HG03175 (cell line): ENCODE measurements around the gene RPS24.

ENCODE experiments used
- ATAC-seq: cut with Tn5 transposase; IDR thresholded peaks from one replicate; pipeline ENCODE4 v1.9.1; 2021; ENCODE audit warnings: mild to moderate bottlenecking, moderate library complexity; ENCODE audit not compliant: unreplicated experiment

Gene RPS24

DNA sequence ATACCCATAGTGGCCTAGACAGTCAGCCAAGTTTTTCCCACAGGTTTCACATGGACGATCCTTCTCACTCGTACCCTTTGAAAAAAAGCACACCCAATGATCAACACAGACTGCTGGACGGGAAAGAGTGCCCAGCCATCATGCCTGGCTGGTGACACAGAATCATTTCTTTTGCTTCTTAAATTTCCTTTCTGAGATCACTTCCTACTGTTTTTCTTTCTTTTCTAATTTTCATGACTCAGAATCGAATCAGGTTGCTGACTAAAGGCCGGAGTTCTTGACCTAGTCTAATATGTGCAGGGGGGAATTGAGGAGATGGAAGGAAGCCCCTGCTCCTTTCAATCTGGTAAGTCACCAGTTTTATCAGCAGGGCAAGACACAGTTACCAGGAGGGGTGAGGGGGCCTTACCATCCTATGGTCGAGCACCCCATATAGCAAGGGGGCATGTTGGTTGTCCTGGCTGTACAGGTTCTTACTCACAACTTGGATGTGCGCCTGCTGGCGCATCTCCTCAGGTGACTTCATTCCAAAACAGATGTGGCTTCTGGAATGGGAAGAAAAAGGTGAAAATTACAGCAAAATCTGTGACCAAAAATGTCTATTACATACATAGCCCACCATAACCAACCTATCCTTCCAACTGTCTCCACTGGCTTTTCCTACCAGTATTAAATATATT lies 7.8 kb upstream of the RPS24 start:
- no peak for ATAC-seq

DNA sequence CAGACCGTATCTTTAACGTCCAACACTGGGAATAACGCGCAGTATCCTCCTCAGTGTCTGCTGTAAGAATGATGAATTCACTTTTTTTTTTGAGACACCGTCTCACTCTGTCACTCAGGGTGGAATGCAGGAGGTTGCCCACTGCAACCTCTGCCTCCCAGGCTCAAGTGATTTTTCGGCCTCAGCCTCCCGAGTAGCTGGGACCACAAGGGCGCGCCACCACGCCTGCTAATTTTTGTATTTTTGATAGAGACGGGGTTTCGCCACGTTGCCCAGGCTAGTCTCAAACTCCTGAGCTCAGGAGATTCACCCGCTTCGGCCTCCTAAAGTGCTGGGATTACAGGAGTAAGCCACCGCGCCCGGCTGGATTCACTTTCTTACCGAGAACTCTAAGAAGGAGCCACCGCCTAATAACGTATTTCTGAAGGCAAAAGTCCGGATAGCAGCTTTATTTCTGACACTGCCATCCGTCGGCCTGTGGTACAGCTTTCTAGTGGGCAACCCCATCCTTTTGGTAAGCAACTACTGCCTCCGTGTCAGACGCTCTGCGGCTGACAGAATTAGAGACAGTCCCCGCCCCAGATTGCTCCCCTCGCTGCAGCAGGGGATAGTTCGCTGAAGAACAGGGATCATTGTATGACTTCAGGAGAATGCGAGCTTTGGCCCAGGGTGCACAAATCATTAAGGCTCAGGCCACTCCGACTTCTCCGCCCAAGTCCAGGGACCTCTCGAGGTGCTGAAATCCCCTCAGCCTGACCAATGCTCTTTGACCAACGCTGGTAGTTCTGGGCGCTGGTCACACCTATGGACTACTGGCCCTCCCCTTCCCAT lies 5.0 kb upstream of the RPS24 start:
- ATAC-seq = peak; percentile 4

DNA sequence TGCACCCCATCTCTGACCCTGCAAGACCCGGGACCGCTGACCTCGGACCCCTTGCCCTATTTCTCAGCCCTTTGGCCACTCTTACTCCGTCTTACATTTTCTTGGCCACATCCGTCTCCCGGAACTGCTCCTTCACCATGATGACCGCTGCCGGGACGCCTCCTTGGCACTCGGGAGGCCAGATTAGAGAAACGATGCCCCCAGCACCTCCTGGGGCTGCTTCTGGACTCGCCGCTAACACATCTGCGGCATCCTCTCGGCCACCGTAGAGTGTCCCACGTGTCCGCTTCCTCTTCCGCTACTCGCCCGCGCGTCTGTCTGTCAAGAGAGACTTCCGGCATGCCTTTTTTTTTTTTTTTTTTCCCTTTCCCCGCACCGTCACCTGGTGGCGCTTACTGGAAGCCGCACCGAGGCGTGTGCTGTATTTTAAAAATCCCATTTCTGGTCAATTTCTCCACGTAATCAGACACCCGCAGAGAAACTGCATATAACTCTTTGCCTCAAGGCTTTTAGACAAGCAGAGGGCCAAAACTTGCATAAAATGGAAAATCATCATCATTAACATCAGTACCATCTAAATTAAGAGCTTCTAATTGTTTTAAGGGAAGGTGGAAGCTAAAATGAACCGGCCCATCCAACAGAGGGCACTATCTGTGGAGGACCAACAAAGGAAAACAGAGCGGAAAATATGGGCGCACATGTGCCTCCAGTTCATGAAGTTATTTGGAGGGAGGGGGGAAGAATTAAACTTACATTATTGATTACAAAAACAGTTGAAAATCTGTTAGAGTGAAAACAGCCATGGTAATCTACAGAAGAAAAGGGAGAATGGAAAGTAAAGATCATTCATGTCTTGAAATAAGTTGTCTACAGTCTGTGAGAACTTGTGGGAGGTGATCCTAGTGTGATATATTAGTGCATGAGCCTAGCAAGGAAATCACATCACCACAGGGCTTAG lies 4.1 kb upstream of the RPS24 start, which contains the start of gene POLR3A:
POLR3A (minus strand) TSS at position 247 of the 958 bp plus-strand sequence; CDS start at position 139, 108 bp downstream.
- ATAC-seq = peak; percentile 44

DNA sequence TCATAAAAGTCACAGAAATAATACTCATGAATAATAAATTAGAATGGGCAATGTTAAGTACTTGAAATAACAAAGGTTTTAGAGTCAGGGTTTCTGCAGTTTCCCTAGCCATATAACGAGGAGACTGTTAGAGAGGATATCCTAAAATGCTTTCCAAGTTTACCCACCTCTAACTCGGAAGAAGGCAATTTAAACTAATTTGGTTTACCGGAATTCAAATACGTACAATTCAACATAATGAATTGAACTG lies 351 bp upstream of the RPS24 start:
- no peak for ATAC-seq

DNA sequence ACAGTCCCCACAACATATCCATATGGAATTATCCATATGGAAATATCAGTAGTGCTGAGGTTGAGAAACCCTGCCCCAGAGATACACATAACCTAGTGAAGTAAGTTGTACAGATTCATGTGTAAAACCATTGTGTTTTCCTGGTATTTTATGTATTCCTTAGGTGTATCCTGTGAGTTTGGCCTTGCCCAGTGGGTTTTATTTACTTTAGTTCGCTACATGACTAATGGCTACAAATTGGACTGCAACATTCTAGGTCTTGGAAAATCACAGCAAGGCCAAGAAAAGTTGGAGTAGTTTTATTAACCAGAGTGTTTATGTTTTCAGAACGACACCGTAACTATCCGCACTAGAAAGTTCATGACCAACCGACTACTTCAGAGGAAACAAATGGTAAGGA lies 1.4 kb downstream of the RPS24 start:
- ATAC-seq = no peak

DNA sequence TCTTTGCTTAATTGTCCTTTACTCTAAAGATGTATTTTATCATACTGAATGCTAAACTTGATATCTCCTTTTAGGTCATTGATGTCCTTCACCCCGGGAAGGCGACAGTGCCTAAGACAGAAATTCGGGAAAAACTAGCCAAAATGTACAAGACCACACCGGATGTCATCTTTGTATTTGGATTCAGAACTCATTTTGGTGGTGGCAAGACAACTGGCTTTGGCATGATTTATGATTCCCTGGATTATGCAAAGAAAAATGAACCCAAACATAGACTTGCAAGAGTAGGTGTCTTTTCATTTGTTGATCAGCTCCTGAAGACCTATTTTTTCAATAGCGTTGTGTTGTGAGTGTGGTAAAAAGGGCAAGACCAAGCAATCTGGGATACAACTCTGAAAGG lies 1.8 kb downstream of the RPS24 start:
- no peak for ATAC-seq

DNA sequence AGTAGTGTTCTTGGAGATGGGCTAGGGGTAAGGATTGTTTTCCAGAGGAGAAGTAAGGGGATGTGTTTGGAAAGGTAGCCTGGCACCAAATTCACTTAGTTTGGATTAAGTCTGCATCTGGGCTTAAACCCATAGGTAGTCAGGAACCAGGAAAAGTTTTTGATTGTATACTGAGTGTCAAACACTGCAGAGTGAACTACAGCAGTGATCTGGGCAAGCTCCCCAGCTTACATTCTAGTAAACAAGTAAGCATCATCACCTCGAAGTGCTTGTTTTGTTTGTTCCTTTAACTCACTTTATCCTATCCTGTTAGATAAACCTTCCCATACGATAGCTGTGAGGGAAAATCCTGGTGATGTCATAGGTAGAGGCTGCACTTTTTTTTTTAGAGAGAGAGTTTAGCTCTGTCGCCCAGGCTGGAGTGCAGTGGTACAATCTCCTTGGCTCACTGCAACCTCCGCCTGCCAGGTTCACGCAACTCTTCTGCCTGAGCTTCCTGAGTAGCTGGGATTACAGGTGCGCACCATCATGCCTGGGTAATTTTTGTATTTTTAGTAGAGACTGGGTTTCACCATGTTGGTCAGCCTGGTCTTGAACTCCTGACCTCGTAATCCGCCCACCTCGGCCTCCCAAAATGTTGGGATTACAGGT lies 2.4 kb downstream of the RPS24 start:
- no peak for ATAC-seq

DNA sequence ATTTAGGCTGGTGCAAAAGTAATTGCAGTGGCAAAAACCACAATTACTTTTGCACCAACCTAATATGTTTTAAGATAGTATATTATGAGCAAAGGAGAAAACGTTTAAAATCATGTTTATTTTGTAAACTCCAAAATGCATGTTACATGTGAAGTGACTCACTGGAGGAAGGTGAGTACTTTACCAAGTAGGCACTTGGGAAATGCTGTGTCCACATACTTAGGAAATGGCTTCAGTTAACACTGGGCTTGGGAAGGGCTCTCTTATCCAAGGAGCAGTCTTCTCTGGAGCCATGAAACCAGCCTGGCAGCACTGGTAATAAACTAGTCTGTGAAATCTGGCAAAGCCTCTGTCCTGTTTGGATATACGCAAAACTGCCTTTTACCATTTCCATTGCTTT lies 4.4 kb downstream of the RPS24 start:
- ATAC-seq = no peak

DNA sequence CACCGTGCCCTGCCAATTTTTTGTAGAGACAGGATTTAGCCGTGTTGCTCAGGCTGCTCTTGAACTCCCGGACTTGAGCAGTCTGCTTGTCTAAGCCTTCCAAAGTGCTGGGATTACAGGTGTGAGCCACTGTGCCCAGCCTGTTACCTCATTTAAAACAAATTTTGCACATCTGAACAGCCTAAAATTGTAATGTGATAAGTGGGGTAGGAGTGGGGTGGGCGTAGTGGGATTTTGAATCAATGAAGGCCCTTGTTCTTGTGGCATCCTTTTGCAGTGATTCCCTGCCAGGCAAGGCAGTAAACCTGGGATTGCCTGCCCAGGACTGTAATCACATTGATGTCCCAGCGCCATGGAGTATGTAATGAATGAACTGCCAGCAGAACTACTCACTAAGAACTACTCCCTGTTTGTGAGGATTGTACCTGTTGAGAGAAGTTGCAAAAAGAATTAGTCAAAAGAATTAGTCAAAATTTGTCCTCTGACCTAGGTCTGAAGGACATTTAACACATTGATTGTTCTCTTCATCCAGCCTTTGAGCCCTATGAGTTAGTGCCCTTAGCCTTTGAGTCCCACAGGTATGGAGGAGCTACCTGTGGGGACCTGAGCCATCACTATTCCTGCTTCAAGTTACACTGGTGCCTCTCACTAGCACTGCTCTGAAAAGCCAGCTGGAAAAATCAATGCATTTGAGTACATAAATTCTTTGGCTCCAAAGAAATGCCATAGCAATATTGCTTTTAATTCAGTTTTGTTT lies 5.3 kb downstream of the RPS24 start:
- ATAC-seq = no peak

DNA sequence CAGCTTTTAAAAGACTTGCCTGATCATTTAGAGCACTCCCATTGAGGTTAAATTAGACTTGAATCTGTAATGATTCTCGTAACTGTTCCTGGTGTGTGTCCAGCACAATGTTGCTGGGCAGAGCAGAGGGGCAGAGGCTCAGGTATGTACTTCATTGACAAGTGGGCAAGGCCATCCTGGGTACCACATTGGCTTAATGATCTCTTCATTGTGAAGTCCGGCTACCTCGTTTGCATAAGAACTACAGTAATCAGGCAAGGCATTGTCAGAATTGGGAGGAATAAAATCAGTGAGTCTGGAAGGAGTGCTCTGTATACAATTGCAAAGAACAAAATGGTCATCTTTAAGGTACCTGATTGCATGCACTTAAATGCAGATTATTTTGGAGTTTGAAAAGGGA lies 6.1 kb downstream of the RPS24 start:
- ATAC-seq = no peak

DNA sequence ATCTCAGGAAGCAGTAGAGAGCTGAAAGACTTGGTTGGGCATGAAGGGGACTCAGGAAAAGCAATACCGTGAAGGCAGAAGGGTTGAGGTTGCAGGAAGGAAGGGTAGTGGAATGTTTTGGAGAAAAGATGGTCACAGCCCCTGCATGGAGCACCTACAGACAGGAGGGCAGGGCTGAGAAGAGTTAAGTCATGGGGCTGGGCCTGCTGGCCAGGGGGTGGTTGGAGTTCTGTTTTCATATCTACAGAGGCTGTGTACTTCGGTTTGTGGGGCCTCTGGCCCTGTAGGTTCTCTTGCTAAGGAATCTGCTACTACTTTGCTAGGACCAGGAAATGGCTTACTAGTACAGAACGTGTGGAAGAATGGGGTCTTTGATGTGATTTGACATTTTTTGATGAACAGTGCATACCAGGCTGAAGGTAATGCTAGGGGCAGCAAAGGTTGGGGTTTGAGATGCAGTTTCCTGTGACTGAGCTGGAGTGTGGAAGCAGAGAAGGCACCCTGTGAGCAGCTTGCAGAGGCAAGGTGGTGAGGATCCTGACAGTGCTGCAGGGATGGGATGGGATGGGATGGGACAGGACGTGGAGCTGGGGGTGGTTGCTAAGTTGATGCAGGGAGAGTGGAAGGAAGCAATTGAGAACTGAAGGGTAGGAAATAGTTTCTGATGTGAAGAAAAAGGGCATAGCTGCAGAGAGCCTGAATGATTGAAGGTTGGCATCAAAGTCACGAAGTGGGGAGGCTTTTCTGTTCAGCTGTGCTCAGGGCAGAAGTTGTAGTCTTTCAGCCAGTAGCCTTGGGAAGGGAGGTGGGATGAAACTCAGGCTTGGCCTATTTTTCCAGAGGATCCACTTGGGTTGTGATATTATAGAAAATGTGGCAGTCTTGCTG lies 7.8 kb downstream of the RPS24 start:
- no peak for ATAC-seq

DNA sequence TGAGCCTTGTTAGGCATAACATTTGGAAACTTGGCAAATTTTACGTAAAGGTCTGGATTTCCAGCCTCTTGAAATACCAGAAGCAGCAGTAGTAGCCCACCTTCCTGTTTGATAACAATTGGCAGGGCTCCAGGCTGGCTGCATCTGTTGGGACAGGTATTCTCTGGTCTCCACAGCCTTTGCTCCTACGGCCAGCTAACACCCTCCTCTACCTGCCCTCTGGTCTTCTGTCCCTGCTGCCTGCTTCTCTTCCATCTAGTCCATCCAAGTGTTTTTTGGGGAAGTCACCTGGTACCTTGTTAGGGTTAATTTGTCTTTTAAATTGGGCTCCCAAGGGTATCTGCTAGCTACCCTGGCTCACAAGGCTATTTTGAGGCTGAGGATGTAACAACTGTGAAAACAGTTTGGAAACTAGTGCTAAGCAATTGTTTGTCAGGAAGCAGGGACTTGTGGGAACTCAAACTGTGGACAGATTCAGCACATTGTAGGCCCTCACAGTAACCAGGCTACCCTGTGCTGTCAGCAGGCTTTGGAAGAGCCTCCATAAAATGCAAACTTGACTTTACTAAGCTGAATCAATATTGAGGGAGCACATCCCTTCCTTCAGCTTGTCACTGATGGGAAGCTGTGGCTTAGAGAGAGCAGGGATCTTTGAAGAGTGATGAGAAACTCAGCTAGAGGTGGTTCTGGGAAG lies 8.5 kb downstream of the RPS24 start:
- no peak for ATAC-seq

DNA sequence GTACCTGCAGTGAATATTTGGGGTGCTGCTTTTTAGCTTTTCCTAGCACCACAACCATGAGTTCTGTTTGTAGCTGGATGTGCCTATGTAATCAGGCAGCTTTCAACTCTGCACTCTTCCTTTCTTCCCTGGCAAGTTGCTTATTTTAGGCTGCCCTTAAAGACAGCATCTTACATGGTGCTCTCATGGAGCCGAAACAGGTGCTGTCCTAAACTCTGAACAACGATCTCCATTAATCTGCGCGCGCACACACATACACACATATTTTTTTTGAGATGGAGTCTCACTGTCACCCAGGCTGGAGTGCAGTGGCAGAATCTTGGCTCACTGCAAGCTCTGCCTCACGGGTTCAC lies 9.1 kb downstream of the RPS24 start:
- ATAC-seq = no peak

DNA sequence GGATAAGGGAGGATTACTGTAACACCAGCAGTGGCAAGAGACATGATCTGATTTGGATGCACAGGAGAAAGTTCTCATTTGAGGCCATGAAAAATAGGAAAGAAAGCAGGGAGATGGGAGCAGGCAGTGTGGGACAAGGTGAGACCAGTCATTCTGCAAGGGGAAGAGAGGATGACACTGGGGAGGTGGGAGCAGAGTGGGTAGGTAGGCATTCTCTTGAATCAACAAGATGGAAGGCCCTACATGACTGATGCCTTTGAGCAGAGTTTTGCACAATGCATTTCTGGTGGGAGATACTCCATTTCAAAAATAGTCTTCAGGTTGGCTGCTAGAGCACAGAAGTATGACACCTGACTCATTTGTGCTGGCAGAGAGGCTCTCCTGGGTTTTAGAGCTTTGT lies 10.5 kb downstream of the RPS24 start:
- ATAC-seq = no peak

DNA sequence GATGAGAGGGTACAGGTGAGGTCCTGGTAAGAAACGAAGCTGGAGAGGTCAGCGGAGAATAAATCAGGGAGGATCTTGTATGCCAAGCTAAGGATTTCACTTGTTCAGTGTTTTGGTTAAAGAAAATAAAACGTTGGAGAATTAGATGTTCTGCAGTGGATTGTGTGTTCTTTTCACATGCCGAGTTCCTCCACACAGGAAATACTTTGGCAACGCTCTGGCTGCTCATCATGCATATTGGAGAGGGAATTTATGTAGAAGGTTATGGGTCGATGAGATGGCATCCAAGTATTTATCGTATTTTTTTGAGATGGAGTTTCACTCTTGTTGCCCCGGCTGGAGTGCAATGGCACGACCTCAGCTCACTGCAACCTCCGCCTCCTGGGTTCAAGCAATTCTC lies 11.0 kb downstream of the RPS24 start:
- ATAC-seq = no peak

DNA sequence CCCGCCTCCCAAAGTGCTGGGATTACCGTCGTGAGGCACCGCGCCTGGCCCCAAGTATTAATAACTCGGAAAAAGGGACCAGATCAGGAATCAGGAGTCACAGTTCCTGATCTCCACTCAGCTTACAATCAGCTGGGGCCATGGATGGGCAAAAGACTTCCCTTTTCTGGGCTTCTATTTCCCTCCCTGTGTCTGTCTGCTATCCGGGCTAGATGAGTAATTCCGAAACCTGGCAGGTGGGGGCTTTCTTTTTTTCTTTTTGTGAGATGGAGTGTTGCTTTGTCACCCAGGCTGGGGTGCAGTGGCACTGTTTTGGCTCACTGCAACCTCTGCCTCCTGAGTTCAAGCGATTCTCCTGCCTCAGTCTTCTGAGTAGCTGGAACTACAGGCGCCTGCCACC lies 11.6 kb downstream of the RPS24 start:
- ATAC-seq = peak; percentile 69

DNA sequence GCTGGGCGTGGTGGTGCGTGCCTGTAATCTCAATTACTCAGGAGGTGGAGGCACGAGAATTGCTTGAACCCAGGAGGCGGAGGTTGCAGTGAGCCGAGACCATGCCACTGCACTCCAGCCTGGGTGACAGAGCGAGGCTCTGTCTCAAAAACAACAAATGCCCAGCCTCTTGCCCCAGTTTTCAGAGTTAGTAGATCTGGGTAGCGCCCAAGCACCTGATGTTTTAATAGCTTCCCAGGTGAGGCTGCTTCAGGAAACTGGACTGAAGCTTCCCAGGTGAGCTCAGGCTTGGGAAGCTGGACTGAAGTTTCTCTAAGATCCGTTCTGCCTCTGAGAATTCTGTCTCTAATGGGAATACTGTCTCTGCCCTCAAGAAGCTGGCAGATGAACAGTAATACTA lies 12.2 kb downstream of the RPS24 start:
- ATAC-seq = no peak

DNA sequence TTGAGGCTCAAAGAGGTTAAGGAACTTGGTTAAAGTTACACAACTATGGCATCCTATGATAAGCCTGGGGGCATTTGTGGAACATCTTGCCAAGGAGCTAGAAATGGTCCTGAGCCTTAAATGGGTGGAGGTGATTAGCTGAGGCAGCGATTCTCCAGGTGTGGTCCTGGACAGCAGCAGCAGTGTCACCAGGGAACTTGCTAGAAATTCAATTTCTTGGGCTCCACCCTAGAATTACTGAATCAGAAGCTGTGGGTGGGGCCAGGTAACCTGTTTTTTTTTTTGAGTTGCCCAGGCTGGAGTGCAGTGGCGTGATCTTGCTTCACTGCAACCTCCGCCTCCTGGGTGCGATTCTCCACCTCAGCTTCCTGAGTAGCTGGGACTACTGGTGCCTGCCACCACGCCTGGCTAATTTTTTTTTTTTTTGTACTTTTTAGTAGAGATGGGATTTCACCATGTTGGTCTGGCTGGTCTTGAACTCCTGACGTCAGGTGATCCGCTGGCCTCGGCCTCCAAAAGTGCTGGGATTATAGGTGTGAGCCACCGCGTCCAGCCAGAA lies 13.1 kb downstream of the RPS24 start:
- ATAC-seq = no peak
